Measurements from ENCODE around the gene GON4L.
"Not testable (repeated sequence)": the region's sequence is repeated elsewhere in the genome, so short reads cannot be mapped to it uniquely, and the experiment has no call there.

Gene GON4L

DNA sequence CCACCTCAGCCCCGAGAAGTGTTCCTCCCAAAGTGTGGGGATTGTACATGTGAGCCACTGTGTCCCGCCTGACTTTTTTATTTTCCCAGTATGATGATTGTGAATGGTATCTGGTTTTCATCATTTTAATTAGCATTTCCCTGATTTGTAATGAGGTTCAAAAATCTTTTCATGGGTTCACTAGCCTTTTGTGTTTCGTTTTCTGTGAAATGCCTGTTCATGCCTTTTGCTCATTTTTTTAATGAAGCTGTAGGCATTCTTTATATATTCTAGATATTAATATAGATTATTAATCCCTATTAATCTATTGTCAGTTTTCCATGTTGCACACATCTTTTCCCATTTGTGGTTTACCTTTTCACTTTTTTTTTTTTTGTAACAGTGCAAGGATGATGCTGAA is 147.6 kb downstream of the GON4L start:
- Histone ChIP-seq H3K9ac (no peak overlapping the region), H3K36me3 (ENCODE audit: insufficient read depth) (peaks cover 42% of the 10 kb centered on the region; the same call in 1 of the 2 replicates), H3K79me2 (ENCODE audit: insufficient read depth, low read depth) (peaks cover 87% of the 10 kb centered on the region), H3K4me1 (ENCODE audit: low read depth, poor library complexity, severe bottlenecking) (peaks cover 16% of the 10 kb centered on the region), H3K4me3 (IDR thresholded peaks at IDR 0.05; ENCODE audit: insufficient read depth, low read depth, low read length) (no peak overlapping the region), H4K20me1 (ENCODE audit: insufficient read depth) (peaks cover 29% of the 10 kb centered on the region), H3K4me2 (no peak overlapping the region), H3K27ac (no peak overlapping the region), H2AFZ (ENCODE audit: low read depth) (no peak overlapping the region), H3K27me3 (ENCODE audit: insufficient read depth, low read depth) (no peaks in the 10 kb centered on the region)
- TF ChIP-seq, protein P1, sequence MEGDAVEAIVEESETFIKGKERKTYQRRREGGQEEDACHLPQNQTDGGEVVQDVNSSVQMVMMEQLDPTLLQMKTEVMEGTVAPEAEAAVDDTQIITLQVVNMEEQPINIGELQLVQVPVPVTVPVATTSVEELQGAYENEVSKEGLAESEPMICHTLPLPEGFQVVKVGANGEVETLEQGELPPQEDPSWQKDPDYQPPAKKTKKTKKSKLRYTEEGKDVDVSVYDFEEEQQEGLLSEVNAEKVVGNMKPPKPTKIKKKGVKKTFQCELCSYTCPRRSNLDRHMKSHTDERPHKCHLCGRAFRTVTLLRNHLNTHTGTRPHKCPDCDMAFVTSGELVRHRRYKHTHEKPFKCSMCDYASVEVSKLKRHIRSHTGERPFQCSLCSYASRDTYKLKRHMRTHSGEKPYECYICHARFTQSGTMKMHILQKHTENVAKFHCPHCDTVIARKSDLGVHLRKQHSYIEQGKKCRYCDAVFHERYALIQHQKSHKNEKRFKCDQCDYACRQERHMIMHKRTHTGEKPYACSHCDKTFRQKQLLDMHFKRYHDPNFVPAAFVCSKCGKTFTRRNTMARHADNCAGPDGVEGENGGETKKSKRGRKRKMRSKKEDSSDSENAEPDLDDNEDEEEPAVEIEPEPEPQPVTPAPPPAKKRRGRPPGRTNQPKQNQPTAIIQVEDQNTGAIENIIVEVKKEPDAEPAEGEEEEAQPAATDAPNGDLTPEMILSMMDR (conservative IDR thresholded peaks at IDR 0.05; ENCODE audit: low read depth, low read length): no peak

DNA sequence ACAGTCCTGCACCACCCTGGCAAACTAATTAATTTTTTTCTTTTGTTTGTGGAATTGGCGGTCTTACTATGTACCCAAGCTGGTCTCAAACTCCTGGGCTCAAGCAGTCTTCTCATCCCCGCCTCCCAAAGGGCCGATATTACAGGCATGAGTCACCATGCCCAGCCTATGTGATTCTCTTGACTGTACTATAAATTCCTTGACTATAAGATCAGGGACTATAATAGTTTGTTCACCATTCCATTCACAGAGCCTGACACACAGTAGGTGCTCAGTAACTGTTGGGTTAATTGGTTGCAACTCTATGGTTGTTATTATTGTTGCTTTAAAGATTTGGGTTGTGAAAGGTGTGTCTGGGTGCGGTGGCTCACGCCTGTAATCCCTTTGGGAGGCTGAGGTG is 150.9 kb downstream of the GON4L start:
- Histone ChIP-seq H3K4me1 (ENCODE audit: low read depth, poor library complexity, severe bottlenecking) (peaks cover 40% of the 10 kb centered on the region), H4K20me1 (ENCODE audit: insufficient read depth) (peaks cover 34% of the 10 kb centered on the region), H3K27me3 (ENCODE audit: insufficient read depth, low read depth) (no peaks in the 10 kb centered on the region), H3K9ac (no peak overlapping the region), H3K27ac (no peak overlapping the region), H3K4me2 (no peak overlapping the region), H2AFZ (ENCODE audit: low read depth) (no peak overlapping the region), H3K79me2 (ENCODE audit: insufficient read depth, low read depth) (peaks cover 87% of the 10 kb centered on the region), H3K4me3 (IDR thresholded peaks at IDR 0.05; ENCODE audit: insufficient read depth, low read depth, low read length) (no peak overlapping the region), H3K36me3 (ENCODE audit: insufficient read depth) (peaks cover 22% of the 10 kb centered on the region; the same call in 1 of the 2 replicates)
- TF ChIP-seq, protein P1 (conservative IDR thresholded peaks at IDR 0.05; ENCODE audit: low read depth, low read length): no peak

DNA sequence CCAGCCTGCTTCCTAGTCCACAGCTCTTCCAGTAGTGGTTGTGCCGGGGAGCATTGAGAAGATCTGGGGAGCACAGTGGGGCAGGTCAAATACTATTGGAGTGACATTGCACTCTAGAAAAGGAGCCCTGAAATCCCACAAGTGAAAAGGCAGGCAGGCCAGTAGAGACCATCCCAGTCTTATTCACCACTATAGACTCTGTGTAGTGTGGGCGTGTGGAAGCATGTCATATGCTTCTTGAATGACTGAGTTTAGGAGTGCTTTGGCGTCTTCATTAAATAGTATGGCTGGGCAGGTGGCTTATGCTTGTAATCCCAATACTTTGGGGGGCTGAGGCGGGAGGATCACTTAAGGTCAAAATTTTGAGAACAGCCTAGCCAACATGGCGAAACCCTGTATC is 152.6 kb downstream of the GON4L start:
- H3K27ac ChIP-seq: not testable (repeated sequence)
- H3K36me3 ChIP-seq (ENCODE audit: insufficient read depth): peaks cover 16% of the 10 kb centered on the region; the same call in 1 of the 2 replicates
- peaks cover 86% of the 10 kb centered on the region for H3K79me2 ChIP-seq (ENCODE audit: insufficient read depth, low read depth)

DNA sequence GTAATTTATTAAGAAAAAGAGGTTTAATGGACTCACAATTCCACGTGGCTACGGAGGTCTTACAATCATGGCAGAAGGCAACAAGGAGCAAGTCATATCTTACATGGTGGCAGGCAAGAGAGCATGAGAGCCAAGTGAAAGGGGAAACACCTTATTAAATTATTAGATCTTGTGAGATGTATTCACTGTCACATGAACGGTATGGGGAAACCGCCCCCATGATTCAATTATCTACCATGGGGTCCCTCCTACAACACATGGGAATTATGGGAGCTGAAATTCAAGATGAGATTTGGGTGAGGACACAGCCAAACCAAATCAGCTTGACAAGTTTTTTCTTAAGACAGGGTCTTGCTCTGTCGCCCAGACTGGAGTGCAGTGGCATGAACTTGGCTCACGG is 153.8 kb downstream of the GON4L start:
- Histone ChIP-seq H3K27me3 (ENCODE audit: insufficient read depth, low read depth) (no peaks in the 10 kb centered on the region), H3K4me2 (no peak overlapping the region), H3K79me2 (ENCODE audit: insufficient read depth, low read depth) (peaks cover 86% of the 10 kb centered on the region), H3K4me3 (IDR thresholded peaks at IDR 0.05; ENCODE audit: insufficient read depth, low read depth, low read length) (no peak overlapping the region), H4K20me1 (ENCODE audit: insufficient read depth) (peaks cover 43% of the 10 kb centered on the region), H3K4me1 (ENCODE audit: low read depth, poor library complexity, severe bottlenecking) (peaks cover 57% of the 10 kb centered on the region), H3K27ac (no peak overlapping the region), H2AFZ (ENCODE audit: low read depth) (no peak overlapping the region), H3K9ac (no peak overlapping the region), H3K36me3 (ENCODE audit: insufficient read depth) (peaks cover 6% of the 10 kb centered on the region; the same call in 1 of the 2 replicates)
- TF ChIP-seq, protein P1 (conservative IDR thresholded peaks at IDR 0.05; ENCODE audit: low read depth, low read length): no peak

More for the DNA sequence above, 152.6 kb downstream of the GON4L start:
- not testable (repeated sequence) for H3K9ac ChIP-seq; H3K4me2 ChIP-seq; H3K4me3 ChIP-seq (IDR thresholded peaks at IDR 0.05; ENCODE audit: insufficient read depth, low read depth, low read length); H3K27me3 ChIP-seq (ENCODE audit: insufficient read depth, low read depth); H2AFZ ChIP-seq (ENCODE audit: low read depth)
- H3K4me1 ChIP-seq (ENCODE audit: low read depth, poor library complexity, severe bottlenecking): peaks cover 50% of the 10 kb centered on the region
- H4K20me1 ChIP-seq (ENCODE audit: insufficient read depth): peaks cover 40% of the 10 kb centered on the region

DNA sequence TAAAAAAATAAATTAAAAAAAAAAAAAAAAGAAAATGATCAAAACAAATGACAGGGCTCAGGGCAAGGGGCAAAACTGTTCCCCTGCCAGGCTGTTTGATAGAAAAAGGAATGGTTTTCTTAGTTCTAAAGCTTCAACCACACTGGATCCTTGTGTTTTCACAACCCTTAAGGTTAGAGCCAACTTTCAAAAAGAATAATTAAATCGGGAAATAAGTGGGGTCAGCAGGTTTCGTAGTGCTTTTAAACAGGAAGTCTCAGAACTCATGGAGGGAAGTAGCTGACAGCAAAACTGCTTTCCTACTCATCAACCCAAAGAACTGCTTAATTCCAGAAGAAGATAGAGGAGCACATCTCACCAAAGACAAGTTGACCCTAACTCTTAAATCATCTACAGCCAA is 155.3 kb downstream of the GON4L start:
- not testable (repeated sequence) for H3K27me3 ChIP-seq (ENCODE audit: insufficient read depth, low read depth); H3K36me3 ChIP-seq (ENCODE audit: insufficient read depth); H3K4me3 ChIP-seq (IDR thresholded peaks at IDR 0.05; ENCODE audit: insufficient read depth, low read depth, low read length); H2AFZ ChIP-seq (ENCODE audit: low read depth); H3K4me2 ChIP-seq; H3K9ac ChIP-seq; H3K27ac ChIP-seq
- Histone ChIP-seq H4K20me1 (ENCODE audit: insufficient read depth) (peaks cover 41% of the 10 kb centered on the region), H3K79me2 (ENCODE audit: insufficient read depth, low read depth) (peaks cover 86% of the 10 kb centered on the region), H3K4me1 (ENCODE audit: low read depth, poor library complexity, severe bottlenecking) (peaks cover 43% of the 10 kb centered on the region)
